ENCODE measurements around the gene GPC3.

DNA sequence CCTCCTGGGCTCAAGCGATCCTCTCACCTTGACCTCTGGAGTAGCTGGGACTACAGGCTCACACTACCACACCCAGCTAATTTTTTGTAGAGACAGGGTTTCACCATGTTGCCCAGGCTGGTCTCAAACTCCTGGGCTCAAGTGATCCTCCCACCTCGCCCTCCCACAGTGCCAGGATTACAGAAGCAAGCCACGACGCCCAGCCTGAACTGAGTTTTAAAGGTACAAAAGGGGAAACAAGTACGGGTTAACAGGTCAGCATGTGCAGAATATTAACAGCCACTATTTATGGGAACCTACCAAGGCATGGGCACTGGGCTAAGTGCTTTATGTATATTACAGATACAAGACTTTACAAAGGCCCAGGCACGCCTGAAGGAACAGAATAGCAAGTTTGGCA, 405.8 kb downstream of the GPC3 start:
- TF ChIP-seq CTCF (IDR thresholded peaks at IDR 0.05) (no peak), POLR2A (IDR thresholded peaks at IDR 0.05) (no peak), POLR2AphosphoS5 (IDR thresholded peaks at IDR 0.05) (no peak), EP300 (IDR thresholded peaks at IDR 0.05) (no peak)

Measured in stomach (tissue), 4 donors.